ENCODE measurements around the gene ALCAM. TPM values are rescaled to one million over a fixed set of nuclear protein-coding genes. Genes with fewer than 3 reads are reported as not detected.

Gene ALCAM
- total and polyA plus RNA-seq, 4 donors = 35.4 to 154 (median 80.7) TPM

DNA sequence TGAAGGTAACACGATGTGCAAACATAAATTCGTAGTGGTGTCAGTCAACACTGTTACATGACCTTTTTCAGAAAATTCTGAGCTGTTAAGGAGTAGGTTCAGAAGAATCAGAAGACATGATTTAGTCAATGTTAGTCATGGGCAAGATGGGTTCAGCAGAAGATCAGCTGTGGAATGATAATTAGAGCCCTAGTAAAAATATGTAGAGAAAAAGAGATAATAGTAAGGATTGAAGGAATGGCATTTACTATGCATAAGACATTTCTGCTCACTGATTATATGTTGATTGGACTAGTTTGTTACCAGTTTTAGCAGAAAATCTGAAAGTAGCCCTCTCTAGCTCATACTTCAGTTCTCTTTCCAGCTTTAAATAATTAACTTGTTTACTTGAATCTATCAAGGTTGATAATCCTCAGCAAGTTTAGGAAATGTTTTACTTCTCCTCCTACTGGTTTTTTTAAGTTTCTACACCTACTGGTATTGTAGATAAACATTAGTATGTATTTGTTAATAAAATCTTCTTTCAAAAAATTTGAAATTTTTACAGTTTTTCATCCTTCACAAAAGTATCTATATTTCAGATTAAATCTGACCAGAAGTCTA is 98.6 kb downstream of the ALCAM start:
- Histone ChIP-seq H3K9me3 (ENCODE audit: control insufficient read depth, low read length) (no peaks in the 10 kb centered on the region), H3K4me3 (ENCODE audit: low read length in 2 of 2) (no peak overlapping the region), H3K27ac (ENCODE audit: low read depth in 1 of 2, low read length in 2 of 2) (no peak overlapping the region), H3K36me3 (ENCODE audit: control insufficient read depth in 1 of 2, insufficient read depth in 2 of 2, low read length in 1 of 2) (no peaks in the 10 kb centered on the region), H3K4me1 (ENCODE audit: control insufficient read depth in 1 of 2, insufficient read depth in 2 of 2, low read length in 2 of 2) (peaks cover 0 to 2% of the 10 kb centered on the region in 2 donors), H3K27me3 (ENCODE audit: control insufficient read depth in 1 of 2, insufficient read depth in 2 of 2, low read length in 1 of 2) (no peaks in the 10 kb centered on the region)
- ATAC-seq (ENCODE audit: low FRiP score) = no peak
- no peak for DNase-seq
- intact Hi-C loops (cut with DNase I) = no loop called here
- WGBS, 2 donors = 90 to 91% methylated on average over 2 of the region's 2 CpGs

DNA sequence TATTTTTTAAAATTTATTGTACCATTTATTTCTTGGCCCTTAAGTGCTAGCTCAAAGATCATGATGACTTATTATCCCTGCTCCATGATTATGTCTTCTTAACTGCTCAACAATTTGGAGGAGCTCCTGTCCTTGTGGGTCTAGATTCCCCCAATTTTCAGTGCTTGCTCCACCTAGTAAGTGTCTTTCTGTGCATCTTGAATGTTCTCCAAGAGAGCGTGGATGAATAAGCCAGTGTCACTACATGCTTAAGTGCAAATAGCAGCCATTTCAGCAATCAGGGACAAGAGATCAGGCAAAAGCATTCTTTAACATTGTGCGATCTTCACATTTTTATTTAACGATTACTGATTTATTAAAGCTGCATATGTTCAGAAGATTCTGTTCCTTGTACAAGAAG is 99.4 kb downstream of the ALCAM start:
- Histone ChIP-seq H3K27ac (ENCODE audit: low read depth in 1 of 2, low read length in 2 of 2) (no peak overlapping the region), H3K4me1 (ENCODE audit: control insufficient read depth in 1 of 2, insufficient read depth in 2 of 2, low read length in 2 of 2) (peaks cover 0 to 2% of the 10 kb centered on the region in 2 donors), H3K4me3 (ENCODE audit: low read length in 2 of 2) (no peak overlapping the region), H3K9me3 (ENCODE audit: control insufficient read depth, low read length) (no peaks in the 10 kb centered on the region), H3K27me3 (ENCODE audit: control insufficient read depth in 1 of 2, insufficient read depth in 2 of 2, low read length in 1 of 2) (no peaks in the 10 kb centered on the region), H3K36me3 (ENCODE audit: control insufficient read depth in 1 of 2, insufficient read depth in 2 of 2, low read length in 1 of 2) (no peaks in the 10 kb centered on the region)
- ATAC-seq (ENCODE audit: low FRiP score) = no peak
- DNase-seq = no peak
- intact Hi-C loops (cut with DNase I) = no loop called here
- WGBS, 2 donors = 96% methylated on average over 3 of the region's 3 CpGs

GRCh38 chr3:105466495-105467404 is 100.0 kb downstream of the ALCAM start:
- no peaks in the 10 kb centered on the region for H3K36me3 ChIP-seq (ENCODE audit: control insufficient read depth in 1 of 2, insufficient read depth in 2 of 2, low read length in 1 of 2)
- 41% methylated on average over 2 of the region's 2 CpGs for WGBS, 2 donors

DNA sequence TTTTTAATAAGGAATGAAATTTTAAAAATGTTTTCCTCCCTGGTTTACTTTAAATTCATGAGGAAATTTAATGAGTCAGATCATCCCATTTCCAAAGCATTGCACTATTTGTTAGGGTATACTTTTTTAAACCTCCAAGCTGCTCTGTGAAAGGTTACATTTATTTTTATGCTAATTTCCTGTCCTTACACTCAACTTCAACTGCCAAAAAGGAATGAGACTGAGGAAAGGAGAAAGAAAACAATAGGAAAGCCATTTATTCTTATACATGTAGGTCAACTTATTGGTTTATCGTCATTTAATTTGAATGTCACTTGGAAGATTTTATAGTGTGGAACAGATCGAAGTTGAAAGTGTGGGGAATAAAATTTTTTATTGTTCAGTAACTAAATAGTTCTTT is 104.1 kb downstream of the ALCAM start:
- intact Hi-C loops (cut with DNase I) = no loop called here
- no peaks in the 10 kb centered on the region for H3K27me3 ChIP-seq (ENCODE audit: control insufficient read depth in 1 of 2, insufficient read depth in 2 of 2, low read length in 1 of 2)
- no peaks in the 10 kb centered on the region for H3K9me3 ChIP-seq (ENCODE audit: control insufficient read depth, low read length)
- H3K4me1 ChIP-seq (ENCODE audit: control insufficient read depth in 1 of 2, insufficient read depth in 2 of 2, low read length in 2 of 2) = peaks cover 0 to 2% of the 10 kb centered on the region in 2 donors
- no peak for ATAC-seq (ENCODE audit: low FRiP score)
- WGBS, 2 donors = 82 to 88% methylated on average over 2 of the region's 2 CpGs
- DNase-seq = no peak
- no peak overlapping the region for H3K4me3 ChIP-seq (ENCODE audit: low read length in 2 of 2)
- H3K36me3 ChIP-seq (ENCODE audit: control insufficient read depth in 1 of 2, insufficient read depth in 2 of 2, low read length in 1 of 2) = no peaks in the 10 kb centered on the region
- no peak overlapping the region for H3K27ac ChIP-seq (ENCODE audit: low read depth in 1 of 2, low read length in 2 of 2)

More at GRCh38 chr3:105466495-105467404, 100.0 kb downstream of the ALCAM start:
- Histone ChIP-seq H3K4me1 (ENCODE audit: control insufficient read depth in 1 of 2, insufficient read depth in 2 of 2, low read length in 2 of 2) (peaks cover 0 to 2% of the 10 kb centered on the region in 2 donors), H3K4me3 (ENCODE audit: low read length in 2 of 2) (no peak overlapping the region), H3K27me3 (ENCODE audit: control insufficient read depth in 1 of 2, insufficient read depth in 2 of 2, low read length in 1 of 2) (no peaks in the 10 kb centered on the region), H3K27ac (ENCODE audit: low read depth in 1 of 2, low read length in 2 of 2) (no peak overlapping the region), H3K9me3 (ENCODE audit: control insufficient read depth, low read length) (no peaks in the 10 kb centered on the region)
- intact Hi-C loops (cut with DNase I) = no loop called here
- DNase-seq (no peak), ATAC-seq (ENCODE audit: low FRiP score) (no peak)

DNA sequence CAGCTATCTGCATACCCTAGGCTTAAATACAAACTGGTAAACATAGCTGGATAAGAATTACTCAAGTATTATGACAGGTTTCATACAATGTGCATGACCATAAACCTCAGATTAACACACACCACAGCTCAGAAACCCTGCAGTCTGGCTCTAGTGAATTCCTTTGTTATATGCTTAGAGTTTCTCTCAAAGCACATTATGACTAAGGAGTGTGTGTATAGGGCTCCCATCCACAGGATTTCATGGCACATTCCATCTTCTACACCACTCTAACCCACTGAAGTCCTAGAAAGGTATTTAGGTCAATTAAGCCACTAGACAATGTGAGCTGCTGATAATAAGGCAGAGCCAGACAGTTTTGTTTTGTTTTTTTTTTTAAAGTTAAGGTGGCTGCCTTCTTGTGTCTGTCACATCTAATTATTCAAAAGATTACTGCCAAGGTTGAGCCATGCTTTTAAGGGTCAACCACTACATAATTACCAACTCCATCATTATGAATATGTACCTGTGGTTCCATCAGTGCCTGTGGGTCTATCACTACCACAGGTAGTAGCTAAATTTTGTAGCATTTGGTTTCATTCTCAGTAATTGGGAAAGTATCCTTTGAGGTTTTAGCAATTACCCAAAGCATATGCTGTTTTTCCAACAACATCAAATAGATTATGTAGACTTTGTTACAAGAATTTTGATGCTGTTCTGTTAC is 107.0 kb downstream of the ALCAM start:
- H3K4me3 ChIP-seq (ENCODE audit: low read length in 2 of 2) = no peak overlapping the region
- H3K9me3 ChIP-seq (ENCODE audit: control insufficient read depth, low read length) = no peaks in the 10 kb centered on the region
- intact Hi-C loops (cut with DNase I) = no loop called here
- H3K36me3 ChIP-seq (ENCODE audit: control insufficient read depth in 1 of 2, insufficient read depth in 2 of 2, low read length in 1 of 2) = no peaks in the 10 kb centered on the region
- DNase-seq (no peak), ATAC-seq (ENCODE audit: low FRiP score) (no peak)
- H3K27ac ChIP-seq (ENCODE audit: low read depth in 1 of 2, low read length in 2 of 2) = peak overlapping the region in 1 of 2 donors; percentile 9
- no peaks in the 10 kb centered on the region for H3K27me3 ChIP-seq (ENCODE audit: control insufficient read depth in 1 of 2, insufficient read depth in 2 of 2, low read length in 1 of 2)
- no peaks in the 10 kb centered on the region for H3K4me1 ChIP-seq (ENCODE audit: control insufficient read depth in 1 of 2, insufficient read depth in 2 of 2, low read length in 2 of 2)

- Histone ChIP-seq H3K4me3 (ENCODE audit: low read length in 2 of 2) (no peak overlapping the region), H3K27me3 (ENCODE audit: control insufficient read depth in 1 of 2, insufficient read depth in 2 of 2, low read length in 1 of 2) (no peaks in the 10 kb centered on the region), H3K27ac (ENCODE audit: low read depth in 1 of 2, low read length in 2 of 2) (no peak overlapping the region), H3K4me1 (ENCODE audit: control insufficient read depth in 1 of 2, insufficient read depth in 2 of 2, low read length in 2 of 2) (peaks cover 0 to 1% of the 10 kb centered on the region in 2 donors), H3K9me3 (ENCODE audit: control insufficient read depth, low read length) (no peaks in the 10 kb centered on the region), H3K36me3 (ENCODE audit: control insufficient read depth in 1 of 2, insufficient read depth in 2 of 2, low read length in 1 of 2) (no peaks in the 10 kb centered on the region)
- intact Hi-C loops (cut with DNase I) = no loop called here
- no peak for ATAC-seq (ENCODE audit: low FRiP score)
- 88% methylated on average over 1 of the region's 1 CpG for WGBS, 2 donors
- no peak for DNase-seq
Measured at GRCh38 chr3:105480768-105481167, 114.1 kb downstream of the ALCAM start.

DNA sequence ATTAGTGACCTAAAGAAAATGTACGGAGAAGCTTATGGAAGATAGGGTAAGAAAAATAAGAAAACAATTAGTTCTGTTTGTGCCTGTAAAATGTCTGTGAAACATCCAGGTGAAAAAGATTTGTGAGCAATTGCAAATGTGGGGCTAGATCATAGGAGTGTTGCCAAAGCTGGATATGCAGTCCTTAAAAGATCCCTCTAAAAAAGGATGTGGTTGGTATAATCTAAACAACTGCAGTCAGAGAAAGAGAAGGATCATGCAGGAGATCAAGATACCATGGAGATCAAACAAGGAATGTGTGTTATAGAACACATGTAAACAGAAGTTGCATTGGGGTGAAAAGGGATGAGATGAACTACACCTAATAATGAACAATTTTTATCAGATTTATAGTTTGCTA is 116.8 kb downstream of the ALCAM start:
- 44 to 100% methylated on average over 1 of the region's 1 CpG for WGBS, 2 donors
- intact Hi-C loops (cut with DNase I) = no loop called here
- ATAC-seq (ENCODE audit: low FRiP score) (no peak), DNase-seq (no peak)
- peaks cover 0 to 1% of the 10 kb centered on the region in 2 donors for H3K4me1 ChIP-seq (ENCODE audit: control insufficient read depth in 1 of 2, insufficient read depth in 2 of 2, low read length in 2 of 2)
- no peaks in the 10 kb centered on the region for H3K36me3 ChIP-seq (ENCODE audit: control insufficient read depth in 1 of 2, insufficient read depth in 2 of 2, low read length in 1 of 2)
- H3K27ac ChIP-seq (ENCODE audit: low read depth in 1 of 2, low read length in 2 of 2) = no peak overlapping the region
- no peaks in the 10 kb centered on the region for H3K27me3 ChIP-seq (ENCODE audit: control insufficient read depth in 1 of 2, insufficient read depth in 2 of 2, low read length in 1 of 2)
- no peaks in the 10 kb centered on the region for H3K9me3 ChIP-seq (ENCODE audit: control insufficient read depth, low read length)
- H3K4me3 ChIP-seq (ENCODE audit: low read length in 2 of 2) = no peak overlapping the region

GRCh38 chr3:105490045-105490444 is 123.3 kb downstream of the ALCAM start:
- WGBS, 2 donors = 77 to 81% methylated on average over 4 of the region's 4 CpGs
- Histone ChIP-seq H3K36me3 (ENCODE audit: control insufficient read depth in 1 of 2, insufficient read depth in 2 of 2, low read length in 1 of 2) (no peaks in the 10 kb centered on the region), H3K4me3 (ENCODE audit: low read length in 2 of 2) (no peak overlapping the region), H3K27me3 (ENCODE audit: control insufficient read depth in 1 of 2, insufficient read depth in 2 of 2, low read length in 1 of 2) (no peaks in the 10 kb centered on the region), H3K9me3 (ENCODE audit: control insufficient read depth, low read length) (no peaks in the 10 kb centered on the region), H3K27ac (ENCODE audit: low read depth in 1 of 2, low read length in 2 of 2) (no peak overlapping the region), H3K4me1 (ENCODE audit: control insufficient read depth in 1 of 2, insufficient read depth in 2 of 2, low read length in 2 of 2) (peaks cover 0 to 2% of the 10 kb centered on the region in 2 donors)
- DNase-seq (no peak), ATAC-seq (ENCODE audit: low FRiP score) (no peak)
- intact Hi-C loops (cut with DNase I) = no loop called here
